ENCODE measurements around the gene SMIM1.

- TF ChIP-seq, protein P1, sequence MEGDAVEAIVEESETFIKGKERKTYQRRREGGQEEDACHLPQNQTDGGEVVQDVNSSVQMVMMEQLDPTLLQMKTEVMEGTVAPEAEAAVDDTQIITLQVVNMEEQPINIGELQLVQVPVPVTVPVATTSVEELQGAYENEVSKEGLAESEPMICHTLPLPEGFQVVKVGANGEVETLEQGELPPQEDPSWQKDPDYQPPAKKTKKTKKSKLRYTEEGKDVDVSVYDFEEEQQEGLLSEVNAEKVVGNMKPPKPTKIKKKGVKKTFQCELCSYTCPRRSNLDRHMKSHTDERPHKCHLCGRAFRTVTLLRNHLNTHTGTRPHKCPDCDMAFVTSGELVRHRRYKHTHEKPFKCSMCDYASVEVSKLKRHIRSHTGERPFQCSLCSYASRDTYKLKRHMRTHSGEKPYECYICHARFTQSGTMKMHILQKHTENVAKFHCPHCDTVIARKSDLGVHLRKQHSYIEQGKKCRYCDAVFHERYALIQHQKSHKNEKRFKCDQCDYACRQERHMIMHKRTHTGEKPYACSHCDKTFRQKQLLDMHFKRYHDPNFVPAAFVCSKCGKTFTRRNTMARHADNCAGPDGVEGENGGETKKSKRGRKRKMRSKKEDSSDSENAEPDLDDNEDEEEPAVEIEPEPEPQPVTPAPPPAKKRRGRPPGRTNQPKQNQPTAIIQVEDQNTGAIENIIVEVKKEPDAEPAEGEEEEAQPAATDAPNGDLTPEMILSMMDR (IDR thresholded peaks at IDR 0.05; ENCODE audit: low read depth, low read length): no peak
- TF ChIP-seq EZH2phosphoT487 (IDR thresholded peaks at IDR 0.05; ENCODE audit: low read depth): no peak
Measured at GRCh38 chr1:3767328-3767925, 5.1 kb upstream of the SMIM1 start.

All from OCI-LY3 (cell line).